Peyer's patch (tissue), 4 donors: ENCODE measurements around the gene BACH2.

Source experiments
- POLR2A ChIP-seq, 2 donors: fragments of 450-650 bp; IDR thresholded peaks; one replicate each; pipeline ENCODE4 v1.5.1; 2017; ENCODE audit warnings: antibody characterized with exemption in 2 of 2, mild to moderate bottlenecking in 2 of 2, moderate library complexity in 2 of 2
- TF ChIP-seq, protein P1 (sequence below), 6 experiments: fragments of 450-650 bp in 4 of 6; fragments of 200-600 bp in 2 of 6; sonication (generic) in 1 of 6; IDR thresholded peaks; one replicate each; pipeline ENCODE4 v1.5.1; 2017 to 2019; ENCODE audit warnings: antibody characterized with exemption in 6 of 6, mild to moderate bottlenecking in 3 of 6, moderate library complexity in 1 of 6

- no peak for TF ChIP-seq POLR2A (IDR thresholded peaks at IDR 0.05)
- TF ChIP-seq, protein P1, sequence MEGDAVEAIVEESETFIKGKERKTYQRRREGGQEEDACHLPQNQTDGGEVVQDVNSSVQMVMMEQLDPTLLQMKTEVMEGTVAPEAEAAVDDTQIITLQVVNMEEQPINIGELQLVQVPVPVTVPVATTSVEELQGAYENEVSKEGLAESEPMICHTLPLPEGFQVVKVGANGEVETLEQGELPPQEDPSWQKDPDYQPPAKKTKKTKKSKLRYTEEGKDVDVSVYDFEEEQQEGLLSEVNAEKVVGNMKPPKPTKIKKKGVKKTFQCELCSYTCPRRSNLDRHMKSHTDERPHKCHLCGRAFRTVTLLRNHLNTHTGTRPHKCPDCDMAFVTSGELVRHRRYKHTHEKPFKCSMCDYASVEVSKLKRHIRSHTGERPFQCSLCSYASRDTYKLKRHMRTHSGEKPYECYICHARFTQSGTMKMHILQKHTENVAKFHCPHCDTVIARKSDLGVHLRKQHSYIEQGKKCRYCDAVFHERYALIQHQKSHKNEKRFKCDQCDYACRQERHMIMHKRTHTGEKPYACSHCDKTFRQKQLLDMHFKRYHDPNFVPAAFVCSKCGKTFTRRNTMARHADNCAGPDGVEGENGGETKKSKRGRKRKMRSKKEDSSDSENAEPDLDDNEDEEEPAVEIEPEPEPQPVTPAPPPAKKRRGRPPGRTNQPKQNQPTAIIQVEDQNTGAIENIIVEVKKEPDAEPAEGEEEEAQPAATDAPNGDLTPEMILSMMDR (IDR thresholded peaks at IDR 0.05): no peak
Measured at GRCh38 chr6:89987830-89988229, 308.8 kb downstream of the BACH2 start.
